Keratinocyte (primary cell): ENCODE measurements around the gene CYSLTR1.

Source experiments
- CTCF ChIP-seq, 3 experiments: IDR thresholded peaks in 1 of 3; conservative IDR thresholded peaks in 1 of 3; optimal IDR thresholded peaks in 1 of 3; 2 replicates in 2 of 3; 3 replicates in 1 of 3; pipeline versions ENCODE3 to v1.5.1; 2011; ENCODE audit warnings: low read length in 3 of 3, mild to moderate bottlenecking in 3 of 3, moderate library complexity in 2 of 3, control low read depth in 1 of 3, inconsistent platforms in 1 of 3; ENCODE audit not compliant: insufficient read depth in 2 of 3; ENCODE audit errors: extremely low read depth in 1 of 3
- EZH2 ChIP-seq: IDR thresholded peaks from one replicate; pipeline ENCODE4 v1.6.1; 2012; ENCODE audit warnings: inconsistent platforms, mild to moderate bottlenecking, low read length, moderate library complexity

- TF ChIP-seq EZH2, result no peak
- TF ChIP-seq CTCF (optimal IDR thresholded peaks at IDR 0.05 in 1 of 3, IDR thresholded peaks at IDR 0.05 in 1 of 3, conservative IDR thresholded peaks at IDR 0.05 in 1 of 3; ENCODE audit: extremely low read depth in 1 of 3, insufficient read depth in 2 of 3, low read length in 3 of 3), result no peak
These were observed 11.1 kb downstream of the CYSLTR1 start for GRCh38 chrX:78316265-78316664.
